Colonic mucosa (tissue), 4 donors: ENCODE data around the gene CSPG5. TPM values are rescaled to one million over a fixed set of nuclear protein-coding genes. Genes with fewer than 3 reads are reported as not detected.

Experiments used
- DNase-seq: peaks from one replicate; pipeline ENCODE4 v3.0.0-alpha.2; 2020
- H3K27ac ChIP-seq: fragments of 200-600 bp; one replicate; pipeline ENCODE4 v1.8.0; 2021
- H3K27me3 ChIP-seq: fragments of 200-600 bp; one replicate; pipeline ENCODE4 v1.8.0; 2021
- H3K36me3 ChIP-seq: fragments of 200-600 bp; one replicate; pipeline ENCODE4 v1.8.0; 2021
- H3K4me1 ChIP-seq: fragments of 200-600 bp; one replicate; pipeline ENCODE4 v1.8.0; 2021; ENCODE audit warnings: mild to moderate bottlenecking
- H3K4me3 ChIP-seq: fragments of 200-600 bp; one replicate; pipeline ENCODE4 v1.8.0; 2021
- H3K9ac ChIP-seq, 2 donors: one replicate each; pipeline ENCODE4 v1.7.0; 2013; ENCODE audit warnings: control low read depth in 2 of 2, low read depth in 2 of 2, low read length in 2 of 2
- H3K9me3 ChIP-seq: fragments of 200-600 bp; one replicate; pipeline ENCODE4 v1.8.0; 2021
- CTCF ChIP-seq: fragments of 200-600 bp; IDR thresholded peaks from one replicate; pipeline ENCODE4 v1.8.0; 2022; ENCODE audit warnings: antibody characterized with exemption, mild to moderate bottlenecking
- intact Hi-C: fragments of 100-400 bp; cut with DNase I; formaldehyde crosslinking; loops from one replicate; pipeline ENCODE4 v1.14.1; 2022
- total RNA-seq, 2 donors: library from RNA; stranded (reverse); fragmentation: NEBNext Ultra II Directional in 1 of 2; extraction: Animal tissue kit (Norgen Biotek cat#: 25700) in 1 of 2; gene quantifications; one replicate each; pipeline ENCODE4 v1.2.1, GENCODE V29; 2021
- donor health status: healthy.
- donor health status: DM: no; HTN: no; CAD: no.
- donor health status: DM: no; HTN: no; CAD: no.

Gene CSPG5
- total RNA-seq, 2 donors from 2014 or later, result 0.66 to 0.74 TPM

GRCh38 chr3:47536967-47537366 lies 41.7 kb downstream of the CSPG5 start:
- Histone ChIP-seq H3K27me3 (no peaks in the 10 kb centered on the region), H3K36me3 (no peaks in the 10 kb centered on the region), H3K4me1 (no peaks in the 10 kb centered on the region), H3K27ac (no peak overlapping the region), H3K9ac (no peak overlapping the region), H3K9me3 (no peaks in the 10 kb centered on the region), H3K4me3 (no peak overlapping the region)
- intact Hi-C loops, result no loop called here
- DNase-seq, result no peak
- TF ChIP-seq CTCF, result no peak

GRCh38 chr3:47536221-47536891 lies 42.3 kb downstream of the CSPG5 start:
- H3K4me3 ChIP-seq, result no peak overlapping the region

GRCh38 chr3:47533996-47534454 lies 44.6 kb downstream of the CSPG5 start:
- Histone ChIP-seq H3K27ac (no peak overlapping the region), H3K4me3 (no peak overlapping the region), H3K36me3 (no peaks in the 10 kb centered on the region), H3K4me1 (no peaks in the 10 kb centered on the region), H3K9ac (no peak overlapping the region), H3K9me3 (no peaks in the 10 kb centered on the region), H3K27me3 (no peaks in the 10 kb centered on the region)
- no peak for TF ChIP-seq CTCF
- intact Hi-C loops, result no loop called here
- no peak for DNase-seq

More at GRCh38 chr3:47536221-47536891, 42.3 kb downstream of the CSPG5 start:
- Histone ChIP-seq H3K9ac (no peak overlapping the region), H3K27ac (no peak overlapping the region), H3K4me1 (no peaks in the 10 kb centered on the region), H3K27me3 (no peaks in the 10 kb centered on the region), H3K9me3 (no peaks in the 10 kb centered on the region), H3K36me3 (no peaks in the 10 kb centered on the region)
- intact Hi-C loops, result no loop called here
- no peak for TF ChIP-seq CTCF
- DNase-seq, result no peak

- Histone ChIP-seq H3K27me3 (no peaks in the 10 kb centered on the region), H3K36me3 (no peaks in the 10 kb centered on the region), H3K9ac (no peak overlapping the region), H3K27ac (no peak overlapping the region), H3K9me3 (no peaks in the 10 kb centered on the region), H3K4me1 (no peaks in the 10 kb centered on the region), H3K4me3 (no peak overlapping the region)
- no peak for TF ChIP-seq CTCF
- no peak for DNase-seq
- intact Hi-C loops, result no loop called here
Observed at GRCh38 chr3:47533481-47533880, 45.2 kb downstream of the CSPG5 start.

GRCh38 chr3:47527952-47528725 lies 50.5 kb downstream of the CSPG5 start:
- Histone ChIP-seq H3K4me3 (no peak overlapping the region), H3K27me3 (no peaks in the 10 kb centered on the region), H3K36me3 (no peaks in the 10 kb centered on the region), H3K27ac (no peak overlapping the region), H3K9ac (no peak overlapping the region), H3K4me1 (no peaks in the 10 kb centered on the region), H3K9me3 (no peaks in the 10 kb centered on the region)
- intact Hi-C loops, result no loop called here
- DNase-seq, result no peak
- TF ChIP-seq CTCF, result no peak
